B cell (primary cell): ENCODE data around the gene PIK3CD.

Experiments used
- CTCF ChIP-seq: fragments of 200-600 bp; IDR thresholded peaks from one replicate; pipeline ENCODE4 v1.8.0; 2022; ENCODE audit warnings: antibody characterized with exemption, mild to moderate bottlenecking
- EZH2 ChIP-seq: IDR thresholded peaks from 2 replicates; pipeline ENCODE4 v1.6.1; 2012; ENCODE audit warnings: borderline replicate concordance, low read depth, mild to moderate bottlenecking, moderate library complexity, low read length; ENCODE audit not compliant: insufficient read depth, poor library complexity, severe bottlenecking

GRCh38 chr1:9659328-9659727 lies 7.8 kb downstream of the PIK3CD start:
- TF ChIP-seq CTCF (no peak), EZH2 (no peak)
